Common myeloid progenitor, CD34-positive (primary cell): ENCODE results near the gene TMEM9.

ENCODE experiments used
- CTCF ChIA-PET: fragments of 350-600 bp; sonication (Branson Sonifier 250); formaldehyde crosslinking; loops from one replicate; lab custom pipeline; 2021; ENCODE audit warnings: antibody characterized with exemption; lab: Charles Lee
- POLR2A ChIA-PET: fragments of 350-600 bp; sonication (Branson Sonifier 250); formaldehyde crosslinking; loops from one replicate; lab custom pipeline; 2021; ENCODE audit warnings: antibody characterized with exemption; lab: Charles Lee
- DNase-seq, 3 donors: peaks; one replicate each; pipeline versions ENCODE4 v3.0.0 to v3.0.0-alpha.2; 2013
- H3K27ac ChIP-seq, 2 experiments: 1 replicate in 1 of 2; 2 replicates in 1 of 2; pipeline ENCODE4 v1.7.0; 2013; ENCODE audit warnings: inconsistent platforms in 2 of 2, low read length in 2 of 2, mild to moderate bottlenecking in 2 of 2, low read depth in 1 of 2, moderate library complexity in 1 of 2; ENCODE audit not compliant: severe bottlenecking in 2 of 2, insufficient read depth in 1 of 2, poor library complexity in 1 of 2
- H3K27me3 ChIP-seq, 5 experiments: replicated peaks in 2 of 5; 1 replicate in 3 of 5; 2 replicates in 2 of 5; pipeline versions ENCODE4 v1.6.1 to v1.7.0; 2013; ENCODE audit warnings: low read length in 4 of 5, mild to moderate bottlenecking in 2 of 5, moderate library complexity in 2 of 5, inconsistent platforms in 1 of 5; ENCODE audit not compliant: insufficient read depth in 5 of 5, control insufficient read depth in 4 of 5
- H3K36me3 ChIP-seq, 4 experiments: 1 replicate in 2 of 4; 2 replicates in 2 of 4; pipeline versions ENCODE4 v1.6.1 to v1.7.0; 2013; ENCODE audit warnings: low read length in 3 of 4, control low read depth in 1 of 4, mild to moderate bottlenecking in 1 of 4; ENCODE audit not compliant: control insufficient read depth in 4 of 4, insufficient read depth in 4 of 4
- H3K4me1 ChIP-seq, 4 experiments: 1 replicate in 3 of 4; 2 replicates in 1 of 4; pipeline versions ENCODE4 v1.6.1 to v1.7.1; 2013; ENCODE audit warnings: low read length in 3 of 4, mild to moderate bottlenecking in 3 of 4, control low read depth in 1 of 4, inconsistent platforms in 1 of 4, moderate library complexity in 1 of 4; ENCODE audit not compliant: control insufficient read depth in 4 of 4, insufficient read depth in 4 of 4; ENCODE audit errors: control extremely low read depth in 1 of 4
- H3K4me3 ChIP-seq, 7 experiments: 1 replicate in 4 of 7; 2 replicates in 3 of 7; pipeline versions ENCODE4 v1.5.1 to v1.7.0; 2013; ENCODE audit warnings: mild to moderate bottlenecking in 7 of 7, low read length in 6 of 7, moderate library complexity in 6 of 7, inconsistent platforms in 2 of 7, low read depth in 2 of 7, control low read depth in 1 of 7; ENCODE audit not compliant: insufficient read depth in 4 of 7, control insufficient read depth in 1 of 7; ENCODE audit errors: extremely low read depth in 1 of 7
- H3K9me3 ChIP-seq, 5 experiments: 1 replicate in 4 of 5; 2 replicates in 1 of 5; pipeline versions ENCODE4 v1.6.1 to v1.7.1; 2013; ENCODE audit warnings: low read length in 4 of 5, mild to moderate bottlenecking in 2 of 5, inconsistent platforms in 1 of 5, low read depth in 1 of 5, moderate library complexity in 1 of 5; ENCODE audit not compliant: control insufficient read depth in 4 of 5, insufficient read depth in 2 of 5; ENCODE audit errors: control extremely low read depth in 1 of 5
- WGBS: methylation state at CpG from one replicate; pipeline ENCODE4 v1.1.5; 2013; ENCODE audit not compliant: insufficient coverage; 5-methylcytosine and 5-hydroxymethylcytosine counted together

The TMEM9 gene

GRCh38 chr1:201157949-201158348, 3.7 kb upstream of the TMEM9 start:
- Histone ChIP-seq H3K27me3 (no peaks in the 10 kb centered on the region), H3K4me3 (no peak overlapping the region), H3K36me3 (no peaks in the 10 kb centered on the region), H3K9me3 (no peaks in the 10 kb centered on the region), H3K4me1 (peaks cover 4 to 15% (median 12%) of the 10 kb centered on the region in 4 experiments), H3K27ac (no peak overlapping the region)
- 100% methylated on average over 1 of the region's 2 CpGs for WGBS
- ChIA-PET CTCF (interaction anchor here (0.6 to 13.0 kb wide), 4 partner anchors 8 to 16 kb away, joined by 3 to 89 read pairs (median 10); no protein-coding TSS in a partner anchor), POLR2A (no interaction called here)
- no peak for DNase-seq

DNA sequence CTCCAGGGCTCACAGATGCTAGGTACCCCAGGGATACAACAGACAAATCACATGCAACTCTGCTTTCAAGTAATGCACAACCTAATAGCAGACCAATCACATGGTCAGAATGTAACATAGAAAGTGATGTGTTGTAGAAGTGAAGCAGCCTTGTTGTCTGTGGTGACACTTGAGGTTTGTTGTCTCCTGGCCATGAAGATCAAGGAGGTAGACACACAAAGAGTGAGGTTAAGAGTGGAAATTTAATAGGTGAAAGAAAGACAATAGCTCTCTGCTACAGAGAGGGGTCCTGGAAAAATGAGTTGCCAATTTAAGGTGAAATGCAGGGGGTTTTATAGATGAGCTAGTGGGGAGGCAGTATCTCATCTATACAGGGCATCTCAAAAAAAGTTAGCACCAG, 2.5 kb upstream of the TMEM9 start:
- Histone ChIP-seq H3K4me1 (peaks cover 4 to 18% (median 12%) of the 10 kb centered on the region in 4 experiments), H3K27me3 (no peaks in the 10 kb centered on the region), H3K9me3 (no peaks in the 10 kb centered on the region), H3K27ac (no peak overlapping the region), H3K36me3 (peaks cover 0 to 3% (median 2%) of the 10 kb centered on the region in 4 experiments), H3K4me3 (no peak overlapping the region)
- ChIA-PET POLR2A (no interaction called here), CTCF (interaction anchor here (1.8 to 13.0 kb wide), 2 partner anchors 9 to 12 kb away, joined by 4 to 89 read pairs; no protein-coding TSS in a partner anchor)
- peak in 2 of 3 donors; percentile 6 to 8 for DNase-seq

- Histone ChIP-seq H3K4me3 (no peak overlapping the region), H3K9me3 (no peaks in the 10 kb centered on the region), H3K27me3 (no peaks in the 10 kb centered on the region), H3K27ac (no peak overlapping the region), H3K4me1 (peaks cover 4 to 18% (median 12%) of the 10 kb centered on the region in 4 experiments), H3K36me3 (peaks cover 1 to 8% (median 7%) of the 10 kb centered on the region in 4 experiments)
- POLR2A ChIA-PET, result no interaction called here
- 92% methylated on average over 3 of the region's 3 CpGs for WGBS
- DNase-seq, result no peak
- CTCF ChIA-PET, result interaction anchor here (1.8 to 13.0 kb wide), 2 partner anchors 9 to 12 kb away, joined by 4 to 89 read pairs; no protein-coding TSS in a partner anchor
Observed at GRCh38 chr1:201156346-201156745, 2.1 kb upstream of the TMEM9 start.

DNA sequence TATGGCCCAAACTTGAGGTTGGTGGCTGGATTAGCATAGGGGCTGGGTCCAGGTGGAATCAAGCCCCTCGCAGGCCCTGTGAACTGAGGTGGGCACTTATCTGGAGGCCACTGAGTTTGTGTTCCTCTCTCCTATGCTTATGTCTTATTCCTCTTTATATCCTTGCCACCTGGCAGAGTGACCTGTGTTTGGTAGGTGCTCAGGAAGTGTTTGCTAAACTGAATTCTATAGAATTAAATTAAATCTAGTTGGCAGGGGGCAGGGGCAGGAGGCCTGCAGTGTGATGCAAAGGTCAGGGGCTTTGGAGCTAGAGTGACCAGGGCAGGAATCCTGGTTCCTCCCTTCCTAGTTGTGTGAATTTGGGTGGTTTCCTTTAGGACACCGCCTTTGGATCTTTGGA, 1.1 kb upstream of the TMEM9 start:
- peaks cover 3 to 18% (median 10%) of the 10 kb centered on the region in 4 experiments for H3K36me3 ChIP-seq
- no peaks in the 10 kb centered on the region for H3K9me3 ChIP-seq
- CTCF ChIA-PET, result interaction anchor here (1.7 to 13.0 kb wide), 2 partner anchors 13 to 29 kb away, joined by 6 to 89 read pairs; no protein-coding TSS in a partner anchor
- peaks cover 4 to 18% (median 12%) of the 10 kb centered on the region in 4 experiments for H3K4me1 ChIP-seq
- no peaks in the 10 kb centered on the region for H3K27me3 ChIP-seq
- H3K4me3 ChIP-seq, result no peak overlapping the region
- H3K27ac ChIP-seq, result no peak overlapping the region
- POLR2A ChIA-PET, result interaction anchor here (0.6 kb wide), 1 partner anchor 68 kb away, joined by 3 read pairs; no protein-coding TSS in a partner anchor
- no CpG with 5 or more reads among the region's 2 CpGs for WGBS
- DNase-seq, result no peak

DNA sequence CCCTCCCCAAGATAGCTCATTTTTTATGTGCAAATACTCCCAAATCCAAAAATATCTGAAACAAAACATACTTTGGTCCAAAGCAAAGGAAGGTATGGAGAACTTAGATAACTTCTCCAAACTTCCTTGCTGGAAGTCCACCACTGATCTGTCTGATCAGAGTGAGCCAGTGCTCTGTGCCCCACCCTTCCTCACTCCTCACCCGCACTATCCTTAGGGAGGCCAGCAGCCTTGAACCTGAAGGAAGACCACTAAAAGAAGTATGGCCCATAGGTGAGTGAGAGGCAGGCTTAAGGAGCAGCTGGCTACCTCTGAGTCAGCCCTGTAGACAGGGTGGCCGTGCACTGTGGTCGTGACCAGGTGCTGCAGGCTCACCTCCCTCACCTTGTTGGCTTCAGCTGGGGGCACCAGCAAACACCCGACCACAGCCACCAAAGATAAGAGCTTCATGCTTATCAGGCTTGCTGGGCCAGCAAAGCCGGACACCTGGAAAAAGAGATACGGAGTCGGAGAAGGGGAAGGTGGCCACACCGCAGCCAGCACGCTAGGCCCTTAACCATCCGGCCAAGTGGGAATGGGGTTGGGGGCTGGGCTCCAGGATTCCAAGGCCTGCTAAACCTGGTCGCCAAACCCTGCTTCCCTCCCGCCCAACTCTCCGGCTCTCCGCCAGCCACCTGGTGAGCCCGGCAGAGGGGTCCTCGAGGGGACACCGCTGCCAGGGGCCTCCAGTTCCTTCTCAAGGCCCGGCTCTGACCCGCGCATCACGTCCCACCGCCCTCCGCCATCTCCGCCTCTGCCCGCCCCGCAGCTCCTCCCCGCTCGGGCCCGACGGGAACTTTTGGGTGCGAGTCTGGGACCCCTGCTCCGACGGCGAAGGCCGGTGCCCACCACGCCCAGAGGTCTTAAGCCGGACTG, 543 bp downstream of the TMEM9 start:
- peak overlapping the region in 1 of 2 experiments; percentile 85 for H3K27ac ChIP-seq
- ChIA-PET POLR2A (no interaction called here), CTCF (interaction anchor here (0.9 to 13.0 kb wide), 6 partner anchors 15 to 34 kb away, joined by 3 to 89 read pairs (median 3); no protein-coding TSS in a partner anchor)
- peaks cover 5 to 28% (median 21%) of the 10 kb centered on the region in 4 experiments for H3K36me3 ChIP-seq
- WGBS, result 0% methylated on average over 13 of the region's 37 CpGs
- H3K4me1 ChIP-seq, result peaks cover 4 to 18% (median 12%) of the 10 kb centered on the region in 4 experiments
- no peaks in the 10 kb centered on the region for H3K27me3 ChIP-seq
- peak; percentile 29 to 77 (median 60) for DNase-seq
- H3K9me3 ChIP-seq, result no peaks in the 10 kb centered on the region
- H3K4me3 ChIP-seq, result peak overlapping the region; percentile 67 to 89 (median 80)

- ChIA-PET CTCF (interaction anchor here (1.3 to 13.0 kb wide), 7 partner anchors 10 to 73 kb away, joined by 3 to 89 read pairs (median 8); partner anchors contain the start of gene IGFN1), POLR2A (no interaction called here)
- H3K36me3 ChIP-seq, result peaks cover 11 to 68% (median 61%) of the 10 kb centered on the region in 4 experiments
- peaks cover 0 to 12% (median 7%) of the 10 kb centered on the region in 4 experiments for H3K4me1 ChIP-seq
- H3K4me3 ChIP-seq, result no peak overlapping the region
- 91% methylated on average over 4 of the region's 4 CpGs for WGBS
- peak; percentile 52 to 63 (median 63) for DNase-seq
- no peaks in the 10 kb centered on the region for H3K27me3 ChIP-seq
- H3K9me3 ChIP-seq, result no peaks in the 10 kb centered on the region
- no peak overlapping the region for H3K27ac ChIP-seq
Observed at GRCh38 chr1:201149400-201149799, 4.9 kb downstream of the TMEM9 start.
